IPS DF 4.7 (cell line): ENCODE data around the gene PRELID1.
"Not testable (repeated sequence)": the region's sequence is repeated elsewhere in the genome, so short reads cannot be mapped to it uniquely, and the experiment has no call there.

Experiments
- DNase-seq: peaks from one replicate; pipeline ENCODE4 v3.0.0-alpha.2; 2013; ENCODE audit warnings: low spot score; ENCODE audit errors: extremely low read depth

Gene PRELID1

GRCh38 chr5:177303121-177303924, at the start of gene PRELID1, which contains the start of gene RAB24:
PRELID1 (plus strand) TSS chr5:177303799; CDS start chr5:177303986, 187 bp downstream.
RAB24 (minus strand) TSS chr5:177303719; CDS start chr5:177303288, 431 bp downstream.
- DNase-seq = no peak

GRCh38 chr5:177256296-177256695, 47.3 kb upstream of the PRELID1 start:
- no peak for DNase-seq

GRCh38 chr5:177258711-177259110, 44.9 kb upstream of the PRELID1 start:
- DNase-seq = not testable (repeated sequence)

GRCh38 chr5:177260961-177261360, 42.6 kb upstream of the PRELID1 start:
- no peak for DNase-seq

GRCh38 chr5:177261510-177261909, 42.1 kb upstream of the PRELID1 start:
- DNase-seq = no peak

- no peak for DNase-seq
These were observed 39.4 kb upstream of the PRELID1 start for GRCh38 chr5:177264178-177264577.

- DNase-seq = no peak
These were observed 38.2 kb upstream of the PRELID1 start for GRCh38 chr5:177265395-177265794.

GRCh38 chr5:177269232-177269895, 34.2 kb upstream of the PRELID1 start:
- DNase-seq = no peak

- DNase-seq = no peak
These were observed 33.6 kb upstream of the PRELID1 start for GRCh38 chr5:177269976-177270375.

GRCh38 chr5:177270653-177271052, 32.9 kb upstream of the PRELID1 start:
- no peak for DNase-seq

- no peak for DNase-seq
These were observed 32.5 kb upstream of the PRELID1 start for GRCh38 chr5:177271113-177271512.

- no peak for DNase-seq
These were observed 27.7 kb upstream of the PRELID1 start for GRCh38 chr5:177275883-177276282.

GRCh38 chr5:177276886-177277285, 26.7 kb upstream of the PRELID1 start:
- DNase-seq = no peak

- DNase-seq = no peak
These were observed 15.4 kb upstream of the PRELID1 start for GRCh38 chr5:177288191-177288590.

GRCh38 chr5:177290816-177291596, 12.6 kb upstream of the PRELID1 start:
- no peak for DNase-seq

GRCh38 chr5:177291735-177292134, 11.9 kb upstream of the PRELID1 start:
- DNase-seq = no peak

GRCh38 chr5:177293819-177294581, 9.6 kb upstream of the PRELID1 start:
- no peak for DNase-seq

- no peak for DNase-seq
These were observed 9.0 kb upstream of the PRELID1 start for GRCh38 chr5:177294632-177295031.

- no peak for DNase-seq
These were observed 7.7 kb upstream of the PRELID1 start for GRCh38 chr5:177295924-177296323.

GRCh38 chr5:177296581-177296980, 7.0 kb upstream of the PRELID1 start:
- no peak for DNase-seq

GRCh38 chr5:177297922-177298321, 5.7 kb upstream of the PRELID1 start:
- no peak for DNase-seq
